Adrenal gland (tissue), 19 donors: ENCODE data around the gene PRODH. TPM values are rescaled to one million over a fixed set of nuclear protein-coding genes. Genes with fewer than 3 reads are reported as not detected.
A peak's percentile ranks its signal among the peaks of the same experiment; 100 is the strongest.

ENCODE experiments used
- DNase-seq, 7 donors: peaks; one replicate each; pipeline ENCODE4 v3.0.0-alpha.2; 2019 to 2020
- H3K27ac ChIP-seq, 5 donors: fragments of 200-600 bp; sonication (generic) in 4 of 5; 1 replicate in 3 of 5; 2 replicates in 2 of 5; pipeline versions ENCODE4 v1.5.1 to v1.8.0; 2016 to 2020; ENCODE audit warnings: mild to moderate bottlenecking in 1 of 5
- H3K27me3 ChIP-seq: fragments of 200-600 bp; 2 replicates; pipeline ENCODE4 v1.8.0; 2021
- H3K36me3 ChIP-seq, 2 donors: fragments of 200-600 bp; replicated peaks in 1 of 2; 1 replicate in 1 of 2; 2 replicates in 1 of 2; pipeline versions ENCODE4 v1.5.1 to v1.8.0; 2018 to 2022
- H3K4me1 ChIP-seq, 2 donors: fragments of 200-600 bp; replicated peaks in 1 of 2; 1 replicate in 1 of 2; 2 replicates in 1 of 2; pipeline versions ENCODE4 v1.5.1 to v1.8.0; 2018 to 2021
- H3K4me3 ChIP-seq, 4 donors: fragments of 200-600 bp; sonication (generic) in 3 of 4; one replicate each; pipeline ENCODE4 v1.5.1; 2016 to 2018
- H3K9me3 ChIP-seq, 3 donors: fragments of 200-600 bp; sonication (generic) in 1 of 3; replicated peaks in 1 of 3; 1 replicate in 2 of 3; 2 replicates in 1 of 3; pipeline versions ENCODE4 v1.5.1 to v1.8.0; 2016 to 2021
- POLR2A ChIP-seq, 2 donors: fragments of 450-650 bp; IDR thresholded peaks; one replicate each; pipeline ENCODE4 v1.6.1; 2017; ENCODE audit warnings: antibody characterized with exemption in 2 of 2, mild to moderate bottlenecking in 2 of 2, moderate library complexity in 1 of 2
- WGBS, 4 donors: extraction: QIAGEN DNeasy Blood & Tissue Kit in 2 of 4; methylation state at CpG; one replicate each; pipeline versions ENCODE4 v1.1.5 to v1.1.7; 2013 to 2017; 5-methylcytosine and 5-hydroxymethylcytosine counted together
- intact Hi-C, 2 donors: fragments of 100-400 bp; cut with DNase I; formaldehyde crosslinking; loops; one replicate each; pipeline versions ENCODE4 v1.14.1 to v1.15.0; 2022 to 2023
- long read RNA-seq, 10 donors: library from polyadenylated mRNA in 3 of 10; unstranded in 2 of 10; stranded (forward) in 1 of 10; transcript quantifications; one replicate each; pipeline ENCODE4 v2.0.0 and lab custom pipeline, GENCODE V29; 2021 to 2026
- polyA plus RNA-seq, 3 donors: library from polyadenylated mRNA; stranded (reverse); fragments of 200-250 nt in 2 of 3; fragments of 350-450 nt in 1 of 3; fragmentation: Illumina TruSeq in 1 of 3; extraction: RNeasy Lipid Tissue Mini Kit (QIAGEN cat#74804) in 1 of 3; gene quantifications; one replicate each; pipeline ENCODE4 v1.2.3, GENCODE V29; 2013 to 2014
- total RNA-seq, 9 donors: library from RNA; depleted of rRNA in 4 of 9; stranded (reverse); fragments of >200 nt in 4 of 9; fragments of 120-200 nt in 1 of 9; fragmentation: NEBNext Ultra II Directional in 1 of 9; extraction: Animal tissue kit (Norgen Biotek cat#: 25700) in 1 of 9; gene quantifications; one replicate each; pipeline versions ENCODE4 v1.1.0 to v1.2.4, GENCODE V29; 2013 to 2023
- TF ChIP-seq, protein P1 (sequence below), 6 experiments: fragments of 450-650 bp in 4 of 6; fragments of 200-600 bp in 2 of 6; sonication (generic) in 1 of 6; IDR thresholded peaks; 1 replicate in 5 of 6; 2 replicates in 1 of 6; pipeline versions ENCODE4 v1.5.1 to v1.8.0; 2016 to 2021; ENCODE audit warnings: antibody characterized with exemption in 6 of 6, mild to moderate bottlenecking in 2 of 6, moderate library complexity in 1 of 6
- donor health status: healthy with polysubstance abuse.
- donor health status: Bipolar disorder and iron deficiency.
- donor health status: DM: yes; HTN: yes; CAD: no.
- donor health status: DM: no; HTN: no; CAD: no.
- donor health status: DM: no; HTN: no; CAD: no.
- donor health status: DM: yes; HTN: yes; CAD: no.

The PRODH gene
- total RNA-seq = 1 to 10 TPM in 2 of 9 donors, under 1 TPM in 4, not detected in 3; 0.28 to 2.7 (median 0.71) TPM
- 1 to 10 TPM in 2 of 3 donors, not detected in 1; 1.2 to 1.7 TPM for polyA plus RNA-seq
- long read RNA-seq, donor 1 = 0 reads
- long read RNA-seq, donor 2 = 0 reads
- long read RNA-seq, donor 3 = 0 reads
- long read RNA-seq, donor 4 = 0 reads
- long read RNA-seq, donor 5 = 0 reads
- long read RNA-seq, donor 6 = 0 reads
- long read RNA-seq, donor 7 = 0 reads
- long read RNA-seq, donor 8 = 0 reads
- long read RNA-seq, donor 9 = 0 reads
- long read RNA-seq, donor 10 = 0 reads

DNA sequence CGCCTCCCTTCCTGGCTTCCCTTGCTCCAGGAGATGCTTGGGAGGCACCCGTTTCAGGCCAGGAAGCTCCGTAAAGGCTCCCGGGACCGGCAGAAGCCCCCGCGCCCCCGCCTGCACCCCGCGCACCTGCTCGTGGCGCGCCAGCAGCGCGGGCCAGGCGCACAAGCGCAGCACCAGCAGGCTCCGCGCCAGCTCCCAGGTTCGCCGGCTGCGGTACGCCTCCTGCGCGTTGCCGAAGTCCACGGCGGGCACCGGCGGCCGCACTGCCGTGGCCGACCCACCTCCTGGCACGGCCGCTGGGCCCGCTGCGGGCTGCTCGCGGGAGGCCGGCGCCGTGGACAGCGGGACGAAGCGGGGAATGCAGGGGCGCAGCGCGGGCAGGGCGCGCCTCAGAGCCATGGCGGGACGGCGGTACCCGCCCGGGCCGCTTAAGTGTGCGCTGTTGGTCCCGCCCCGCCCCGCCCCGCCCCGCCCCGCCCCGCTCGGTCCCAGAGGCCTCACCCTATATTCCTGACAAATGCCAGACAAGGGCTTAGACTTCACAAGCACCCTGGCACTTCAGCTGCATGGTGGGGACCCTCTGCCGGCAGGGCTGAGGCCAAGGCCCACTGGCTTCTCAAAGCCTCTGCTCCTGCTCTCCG lies at the start of gene PRODH:
Gene PRODH, minus strand, starts transcription at position 405 of the 641 bp plus-strand sequence. Its CDS starts 6 bp downstream, at position 399.
- intact Hi-C loops = no loop called here
- no peaks in the 10 kb centered on the region for H3K27me3 ChIP-seq
- H3K4me3 ChIP-seq = no peak within 1 kb of the TSS
- H3K27ac ChIP-seq = no peak within 1 kb of the TSS
- no CpG with 5 or more reads among the region's 67 CpGs for WGBS, 4 donors
- H3K4me1 ChIP-seq = no peaks in the 10 kb centered on the region
- no peak for DNase-seq
- no peaks in the 10 kb centered on the region for H3K36me3 ChIP-seq
- no peaks in the 10 kb centered on the region for H3K9me3 ChIP-seq
- TF ChIP-seq, protein P1, sequence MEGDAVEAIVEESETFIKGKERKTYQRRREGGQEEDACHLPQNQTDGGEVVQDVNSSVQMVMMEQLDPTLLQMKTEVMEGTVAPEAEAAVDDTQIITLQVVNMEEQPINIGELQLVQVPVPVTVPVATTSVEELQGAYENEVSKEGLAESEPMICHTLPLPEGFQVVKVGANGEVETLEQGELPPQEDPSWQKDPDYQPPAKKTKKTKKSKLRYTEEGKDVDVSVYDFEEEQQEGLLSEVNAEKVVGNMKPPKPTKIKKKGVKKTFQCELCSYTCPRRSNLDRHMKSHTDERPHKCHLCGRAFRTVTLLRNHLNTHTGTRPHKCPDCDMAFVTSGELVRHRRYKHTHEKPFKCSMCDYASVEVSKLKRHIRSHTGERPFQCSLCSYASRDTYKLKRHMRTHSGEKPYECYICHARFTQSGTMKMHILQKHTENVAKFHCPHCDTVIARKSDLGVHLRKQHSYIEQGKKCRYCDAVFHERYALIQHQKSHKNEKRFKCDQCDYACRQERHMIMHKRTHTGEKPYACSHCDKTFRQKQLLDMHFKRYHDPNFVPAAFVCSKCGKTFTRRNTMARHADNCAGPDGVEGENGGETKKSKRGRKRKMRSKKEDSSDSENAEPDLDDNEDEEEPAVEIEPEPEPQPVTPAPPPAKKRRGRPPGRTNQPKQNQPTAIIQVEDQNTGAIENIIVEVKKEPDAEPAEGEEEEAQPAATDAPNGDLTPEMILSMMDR (IDR thresholded peaks at IDR 0.05) = no peak
- TF ChIP-seq POLR2A (IDR thresholded peaks at IDR 0.05) = no peak

DNA sequence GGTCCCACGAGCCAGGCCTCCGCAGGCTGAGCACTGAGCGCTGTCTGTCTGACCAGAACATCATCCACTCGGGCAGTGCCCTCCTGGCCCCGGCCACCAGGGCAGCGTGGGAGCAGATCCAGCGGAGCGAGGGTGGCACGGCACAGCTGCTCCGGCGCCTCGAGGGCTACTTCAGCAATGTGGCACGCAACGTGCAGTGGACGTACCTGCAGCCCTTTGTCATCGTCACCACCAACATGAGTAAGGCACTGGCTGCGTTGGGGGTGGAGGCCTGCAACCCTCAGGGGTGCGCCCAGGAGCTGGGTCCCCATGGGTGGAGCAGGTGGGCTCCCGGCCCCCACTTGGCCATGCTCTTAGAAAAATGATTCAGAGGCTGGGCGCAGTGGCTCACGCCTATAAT lies 49.7 kb upstream of the PRODH start:
- peaks cover 0 to 3% (median 0%) of the 10 kb centered on the region in 3 donors for H3K9me3 ChIP-seq
- H3K4me3 ChIP-seq = no peak overlapping the region
- TF ChIP-seq, protein P1 (IDR thresholded peaks at IDR 0.05) = no peak
- TF ChIP-seq POLR2A (IDR thresholded peaks at IDR 0.05) = no peak
- H3K27ac ChIP-seq = no peak overlapping the region
- WGBS, 4 donors = 88 to 95% (median 94%) methylated on average over 4 to 21 of the region's 21 CpGs
- no peaks in the 10 kb centered on the region for H3K27me3 ChIP-seq
- DNase-seq = no peak
- no peaks in the 10 kb centered on the region for H3K36me3 ChIP-seq
- intact Hi-C loops = no loop called here
- H3K4me1 ChIP-seq = no peaks in the 10 kb centered on the region

- 84 to 88% (median 87%) methylated on average over 10 of the region's 10 CpGs for WGBS, 4 donors
Observed at GRCh38 chr22:18984564-18984963, 48.5 kb upstream of the PRODH start.

GRCh38 chr22:18983120-18983651 lies 47.1 kb upstream of the PRODH start:
- Histone ChIP-seq H3K4me1 (no peaks in the 10 kb centered on the region), H3K27me3 (no peaks in the 10 kb centered on the region), H3K36me3 (no peaks in the 10 kb centered on the region), H3K4me3 (no peak overlapping the region), H3K27ac (no peak overlapping the region), H3K9me3 (peaks cover 0 to 5% (median 0%) of the 10 kb centered on the region in 3 donors)
- intact Hi-C loops = no loop called here
- TF ChIP-seq POLR2A (IDR thresholded peaks at IDR 0.05) = no peak
- TF ChIP-seq, protein P1 (IDR thresholded peaks at IDR 0.05) = no peak
- DNase-seq = peak in 1 of 7 donors; percentile 3
- 91 to 93% (median 93%) methylated on average over 3 to 9 of the region's 9 CpGs; no CpG with 5 or more reads in 1 of the 4 donors for WGBS, 4 donors

More at GRCh38 chr22:18984564-18984963, 48.5 kb upstream of the PRODH start:
- H3K27me3 ChIP-seq = no peaks in the 10 kb centered on the region
- TF ChIP-seq POLR2A (IDR thresholded peaks at IDR 0.05) = no peak
- TF ChIP-seq, protein P1 (IDR thresholded peaks at IDR 0.05) = no peak
- intact Hi-C loops = no loop called here
- H3K36me3 ChIP-seq = no peaks in the 10 kb centered on the region
- peak in 1 of 7 donors; percentile 4 for DNase-seq
- H3K27ac ChIP-seq = no peak overlapping the region
- H3K9me3 ChIP-seq = peaks cover 0 to 5% (median 0%) of the 10 kb centered on the region in 3 donors
- H3K4me3 ChIP-seq = no peak overlapping the region
- no peaks in the 10 kb centered on the region for H3K4me1 ChIP-seq
